Upper lobe of left lung (tissue), 4 donors: ENCODE results near the gene RNF150.

Experiments
- CTCF ChIP-seq, 6 experiments: fragments of 450-650 bp in 4 of 6; fragments of 200-600 bp in 2 of 6; sonication (generic) in 2 of 6; IDR thresholded peaks; one replicate each; pipeline ENCODE4 v1.5.1; 2016 to 2019; ENCODE audit warnings: antibody characterized with exemption in 6 of 6
- EP300 ChIP-seq, 4 donors: sonication (generic); formaldehyde crosslinking; IDR thresholded peaks; one replicate each; pipeline ENCODE4 v1.5.1; 2017; ENCODE audit warnings: antibody characterized with exemption in 4 of 4, control low read depth in 2 of 4
- POLR2A ChIP-seq, 4 donors: fragments of 450-650 bp; IDR thresholded peaks; one replicate each; pipeline ENCODE4 v1.5.1; 2016 to 2017; ENCODE audit warnings: antibody characterized with exemption in 4 of 4, mild to moderate bottlenecking in 2 of 4
- POLR2AphosphoS5 ChIP-seq, 2 donors: sonication (generic); formaldehyde crosslinking; IDR thresholded peaks; one replicate each; pipeline ENCODE4 v1.5.1; 2017; ENCODE audit warnings: antibody characterized with exemption in 2 of 2

DNA sequence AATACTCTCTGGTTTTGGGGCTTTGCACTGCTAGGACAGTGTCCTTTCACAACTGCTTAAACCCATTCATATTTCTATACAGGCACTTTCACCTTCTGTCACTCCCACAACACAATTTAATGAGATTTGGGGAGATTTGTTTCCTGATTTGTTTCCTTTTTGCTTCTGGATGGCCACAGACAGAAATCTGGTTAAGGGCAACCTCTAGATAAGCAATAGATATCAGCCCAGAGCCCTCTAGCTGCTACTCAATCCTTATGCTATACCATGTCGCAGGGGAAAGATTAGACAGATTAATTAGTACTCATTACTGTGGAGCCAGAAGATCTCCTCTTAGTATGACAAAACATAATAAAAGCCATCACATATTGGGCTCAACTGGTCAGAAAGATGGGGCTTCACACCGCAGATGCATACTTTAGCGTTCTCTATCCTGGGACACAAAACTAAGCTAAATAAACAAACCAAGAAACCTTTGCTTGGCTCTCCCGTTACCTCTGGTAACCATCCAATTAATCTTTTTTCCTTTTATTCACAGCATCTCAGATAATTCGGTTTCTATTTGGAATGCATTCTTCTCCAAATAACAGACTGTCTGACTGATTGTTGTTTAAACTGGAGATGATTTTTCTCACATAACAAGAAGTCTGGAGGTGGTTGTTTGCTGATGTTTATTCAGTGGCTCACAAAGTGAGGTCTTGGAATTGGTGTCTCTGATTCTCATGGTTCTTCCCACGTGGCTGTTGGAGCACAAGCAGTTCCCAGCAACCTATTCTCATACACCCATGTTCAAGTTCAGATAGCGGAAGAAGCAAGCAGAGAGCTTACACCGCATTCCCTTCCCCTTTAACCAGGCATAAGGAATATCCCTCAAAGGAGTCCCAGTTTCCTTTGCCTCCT lies 46.5 kb upstream of the RNF150 start:
- TF ChIP-seq CTCF (IDR thresholded peaks at IDR 0.05) (no peak), POLR2AphosphoS5 (IDR thresholded peaks at IDR 0.05) (no peak), EP300 (IDR thresholded peaks at IDR 0.05) (no peak), POLR2A (IDR thresholded peaks at IDR 0.05) (no peak)
